Activated effector memory CD4-positive, alpha-beta T cell treated with anti-CD3 and anti-CD28 coated beads, Interleukin-2, amount 50 U/mL, for 16 hours (primary cell): ENCODE measurements around the gene SEC16A.
A peak's percentile ranks its signal among the peaks of the same experiment; 100 is the strongest.
"Not testable (repeated sequence)": the region's sequence is repeated elsewhere in the genome, so short reads cannot be mapped to it uniquely, and the experiment has no call there.

Experiments used
- DNase-seq: peaks from one replicate; pipeline ENCODE4 v3.0.0-alpha.2; 2020

SEC16A gene

DNA sequence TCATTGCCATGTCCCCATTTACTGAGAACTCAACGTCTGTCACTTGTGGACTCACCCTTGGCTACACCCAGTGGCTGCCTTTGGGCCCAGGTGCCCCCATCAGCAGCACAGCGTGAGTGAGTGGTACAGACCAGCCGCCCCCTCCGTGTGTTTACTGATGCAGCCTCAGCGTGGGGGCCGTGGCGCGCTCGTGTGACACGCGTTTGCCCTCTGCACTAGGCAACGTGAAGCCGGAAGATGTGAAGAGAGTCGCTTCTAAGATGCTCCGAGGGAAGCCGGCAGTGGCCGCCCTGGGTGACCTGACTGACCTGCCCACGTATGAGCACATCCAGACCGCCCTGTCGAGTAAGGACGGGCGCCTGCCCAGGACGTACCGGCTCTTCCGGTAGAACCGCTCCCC is 60.0 kb downstream of the SEC16A start:
- DNase-seq = no peak

DNA sequence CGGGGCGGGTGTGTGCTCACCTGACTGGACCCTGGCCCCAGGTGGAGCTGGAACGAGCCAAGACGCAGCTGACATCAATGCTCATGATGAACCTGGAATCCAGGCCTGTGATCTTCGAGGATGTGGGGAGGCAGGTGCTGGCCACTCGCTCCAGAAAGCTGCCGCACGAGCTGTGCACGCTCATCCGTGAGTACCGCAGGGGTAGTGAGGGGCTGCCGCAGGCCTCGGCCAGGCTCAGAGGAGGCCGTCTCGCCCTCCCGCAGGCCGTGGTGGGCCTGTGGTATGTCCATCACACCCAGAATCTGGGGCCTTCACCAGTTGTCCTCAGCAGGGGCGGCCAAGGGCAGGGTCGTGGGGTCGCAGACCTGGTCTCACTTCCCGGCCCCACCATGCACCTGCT is 61.0 kb downstream of the SEC16A start:
- no peak for DNase-seq

DNA sequence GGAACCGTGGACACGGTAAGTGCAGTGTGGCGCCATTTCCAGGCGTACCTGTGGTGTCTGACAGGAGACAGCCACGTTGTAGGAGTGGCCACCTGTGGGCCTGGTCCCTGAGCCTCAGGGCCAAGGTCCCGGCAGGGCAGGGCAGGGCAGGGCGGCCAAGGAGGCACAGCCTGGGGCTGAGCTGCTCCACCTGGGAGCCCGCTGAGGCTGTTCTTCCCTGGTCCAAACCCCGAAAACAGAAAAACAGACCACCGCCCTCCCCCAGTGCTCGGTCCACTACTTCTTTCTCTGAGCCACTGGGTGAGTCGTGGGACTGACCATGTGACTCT is 63.8 kb downstream of the SEC16A start:
- DNase-seq = no peak

DNA sequence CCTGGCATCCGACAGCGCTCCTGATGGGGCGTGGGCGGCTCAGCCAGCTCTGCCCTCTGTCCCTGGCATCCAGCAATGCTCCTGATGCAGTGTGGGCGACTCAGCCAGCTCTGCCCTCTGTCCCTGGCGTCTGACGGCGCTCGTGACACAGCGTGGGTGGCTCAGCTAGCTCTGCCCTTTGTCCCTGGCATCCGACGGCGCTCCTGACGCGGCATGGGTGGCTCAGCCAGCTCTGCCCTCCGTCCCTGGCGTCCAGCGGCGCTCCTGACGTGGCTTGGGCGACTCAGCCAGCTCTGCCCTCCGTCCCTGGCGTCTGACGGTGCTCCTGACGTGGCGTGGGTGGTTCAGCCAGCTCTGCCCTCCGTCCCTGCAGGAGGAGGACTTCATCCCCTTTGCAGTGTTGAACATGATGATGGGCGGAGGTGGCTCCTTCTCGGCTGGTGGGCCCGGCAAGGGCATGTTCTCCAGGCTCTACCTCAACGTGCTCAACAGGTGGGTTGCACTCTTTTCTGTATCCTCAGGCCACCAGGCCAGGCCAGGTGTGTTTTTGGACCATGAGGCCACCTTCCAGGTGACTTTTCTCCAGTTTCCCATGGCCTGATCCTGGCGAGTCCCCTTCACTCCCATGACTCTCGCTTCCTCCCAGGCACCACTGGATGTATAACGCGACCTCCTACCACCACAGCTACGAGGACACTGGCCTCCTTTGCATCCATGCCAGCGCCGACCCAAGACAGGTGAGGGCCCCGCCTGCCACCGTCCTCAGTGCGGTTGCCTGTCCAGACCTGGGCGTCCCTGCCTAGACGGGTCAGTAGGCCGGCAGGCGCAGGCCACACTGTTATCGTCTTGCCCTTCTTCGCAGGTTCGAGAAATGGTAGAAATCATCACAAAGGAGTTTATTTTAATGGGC is 64.4 kb downstream of the SEC16A start:
- no peak for DNase-seq

GRCh38 chr9:136416914-136417313 is 65.9 kb downstream of the SEC16A start:
- no peak for DNase-seq

DNA sequence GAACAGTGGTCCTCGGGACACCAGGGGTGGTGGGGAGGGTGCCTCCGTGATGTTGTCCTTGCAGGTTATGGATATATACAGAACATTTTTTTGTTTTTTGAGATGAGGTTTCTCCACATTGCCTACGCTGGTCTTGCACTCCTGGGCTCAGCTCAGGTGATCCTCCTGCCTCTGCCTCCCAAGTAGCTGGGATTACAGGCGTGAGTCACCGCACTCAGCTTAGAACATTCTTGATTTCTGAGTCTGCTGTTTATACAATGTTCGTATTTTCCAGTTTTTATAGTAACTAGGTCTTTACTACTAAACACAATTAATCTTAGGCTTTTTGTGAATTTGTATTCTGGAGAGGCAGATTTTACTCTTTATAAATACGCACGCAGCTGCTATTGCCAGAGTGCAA is 66.4 kb downstream of the SEC16A start:
- no peak for DNase-seq

- DNase-seq = no peak
Measured at GRCh38 chr9:136412962-136413361, 69.9 kb downstream of the SEC16A start.

DNA sequence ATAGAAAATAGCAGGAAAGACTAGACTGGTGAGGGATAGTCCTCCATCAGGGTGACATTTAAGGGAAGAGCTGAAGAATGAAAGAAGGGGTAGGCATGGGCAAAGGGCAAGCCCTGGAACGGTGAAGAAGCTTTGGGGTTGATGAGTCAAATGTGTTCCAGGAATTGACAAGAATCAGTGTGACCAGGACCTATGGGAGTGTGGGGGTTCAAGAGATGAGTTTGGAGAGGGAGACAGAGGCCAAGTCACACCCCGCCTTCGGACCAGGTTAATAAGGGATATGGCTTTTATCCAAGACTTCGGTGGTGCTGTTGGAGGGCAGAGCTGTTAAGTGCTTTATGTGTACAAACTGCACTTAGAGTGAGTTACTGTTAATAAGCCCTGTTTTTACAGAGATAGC is 71.5 kb downstream of the SEC16A start:
- DNase-seq = no peak

GRCh38 chr9:136410500-136411287 is 72.1 kb downstream of the SEC16A start, which contains the start of the genes ENTR1 and PMPCA:
ENTR1 (minus strand) TSS chr9:136410614; CDS start chr9:136410397, 217 bp downstream.
PMPCA (plus strand) TSS chr9:136410658; CDS start chr9:136410669, 11 bp downstream.
- peak; percentile 98 for DNase-seq

GRCh38 chr9:136409557-136410455 is 73.0 kb downstream of the SEC16A start:
- peak; percentile 78 for DNase-seq

- DNase-seq = no peak
Measured at GRCh38 chr9:136407911-136408310, 74.9 kb downstream of the SEC16A start.

- DNase-seq = not testable (repeated sequence)
Measured at GRCh38 chr9:136407061-136407460, 75.8 kb downstream of the SEC16A start.

DNA sequence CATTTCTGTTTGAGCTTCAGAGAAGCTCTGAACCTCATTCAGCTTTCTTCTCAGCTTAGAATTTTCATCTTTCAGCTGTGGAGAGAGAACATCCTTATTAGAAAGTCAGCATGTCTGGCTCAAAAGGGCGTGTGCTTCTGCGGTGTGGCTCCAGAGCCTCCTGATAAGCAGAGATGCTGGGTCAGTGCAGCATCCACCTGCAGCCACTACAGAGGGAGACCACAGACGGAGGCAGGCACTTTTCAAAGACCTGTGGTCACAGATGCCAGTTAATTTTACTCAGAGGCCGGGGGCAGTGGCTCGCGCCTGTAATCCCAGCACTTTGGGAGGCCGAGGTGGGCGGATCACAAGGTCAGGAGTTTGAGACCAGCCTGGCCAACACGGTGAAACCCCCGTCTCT is 76.9 kb downstream of the SEC16A start:
- DNase-seq = not testable (repeated sequence)

DNA sequence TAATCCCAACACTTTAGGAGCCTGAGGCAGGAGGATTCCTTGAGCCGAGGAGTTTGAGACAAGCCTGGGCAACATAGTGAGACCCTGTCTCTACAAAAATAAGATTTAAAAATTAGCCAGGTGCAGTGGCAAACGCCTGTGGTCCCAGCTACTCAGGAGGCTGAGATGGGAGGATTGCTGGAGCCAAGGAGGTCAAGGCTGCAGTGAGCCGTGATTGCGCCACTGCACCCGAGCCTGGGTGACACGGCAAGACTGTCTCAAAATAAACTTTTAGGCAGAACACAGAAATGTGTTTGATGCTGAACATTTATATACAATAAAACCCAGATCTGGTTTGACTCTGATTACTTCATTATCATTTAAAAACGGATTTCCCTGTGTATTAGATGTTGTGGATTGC is 77.4 kb downstream of the SEC16A start:
- DNase-seq = no peak

GRCh38 chr9:136404801-136405136 is 78.1 kb downstream of the SEC16A start:
- DNase-seq = peak; percentile 71

DNA sequence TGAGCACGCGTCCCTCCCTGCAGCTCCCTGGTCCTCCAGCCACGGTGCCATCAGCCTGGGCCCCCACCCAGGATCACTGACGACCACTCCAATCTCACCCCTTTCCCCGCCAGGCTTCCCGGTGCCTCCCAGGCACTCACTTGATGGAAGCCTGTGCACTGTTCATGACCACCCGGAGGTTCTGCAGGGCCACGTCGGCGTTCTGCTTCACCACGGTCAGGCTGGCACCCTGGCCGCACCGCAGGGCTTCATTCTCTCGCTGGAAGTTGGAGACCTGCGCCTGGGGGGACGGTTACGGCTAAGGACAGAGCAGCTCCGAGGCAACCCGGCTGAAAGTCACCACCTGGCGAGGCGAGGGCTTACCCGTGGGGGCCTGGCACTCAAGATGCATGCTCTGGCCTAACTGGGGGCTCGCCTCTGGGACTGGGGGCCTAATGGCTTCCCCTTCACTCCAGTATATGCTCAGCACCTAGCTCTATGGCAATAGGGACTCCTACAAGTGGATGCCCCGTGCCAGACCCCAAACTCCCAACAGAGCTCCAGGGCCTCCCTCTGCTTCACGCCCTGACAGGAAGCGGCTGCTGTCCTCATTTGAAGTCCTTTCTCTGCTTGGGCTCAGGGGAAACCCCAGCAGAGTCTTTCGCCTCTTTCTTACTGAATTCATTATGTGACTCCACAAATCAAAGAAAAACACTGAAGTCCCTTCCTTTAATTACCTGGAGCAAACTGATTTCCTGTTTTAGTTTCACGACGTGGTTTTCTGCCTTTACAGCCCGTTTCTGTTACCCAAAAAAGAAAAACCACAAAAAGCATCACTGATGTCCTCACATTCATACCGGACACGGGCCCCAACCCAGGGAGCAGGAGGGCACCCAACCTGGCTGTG is 78.7 kb downstream of the SEC16A start:
- peak; percentile 83 for DNase-seq

DNA sequence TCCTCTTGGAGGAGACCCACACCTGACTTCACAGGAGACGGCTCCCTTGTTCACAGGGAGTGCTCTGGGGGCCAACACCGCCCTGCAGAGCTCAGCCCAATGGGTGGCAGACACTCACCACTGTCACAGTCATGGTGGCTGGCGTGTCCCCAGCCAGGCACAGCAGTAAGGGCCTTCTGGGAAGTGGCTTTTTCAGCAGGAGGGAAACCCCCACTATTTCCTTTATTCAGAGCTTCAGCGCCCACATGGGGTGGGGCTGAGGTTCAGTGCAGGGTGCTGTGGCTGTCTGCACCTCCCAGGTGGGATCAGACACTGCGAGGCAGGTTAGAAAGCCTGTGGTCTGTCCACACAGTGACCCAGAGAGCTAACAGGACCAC is 79.3 kb downstream of the SEC16A start:
- DNase-seq = peak; percentile 92

- no peak for DNase-seq
Measured at GRCh38 chr9:136402067-136402466, 80.8 kb downstream of the SEC16A start.

DNA sequence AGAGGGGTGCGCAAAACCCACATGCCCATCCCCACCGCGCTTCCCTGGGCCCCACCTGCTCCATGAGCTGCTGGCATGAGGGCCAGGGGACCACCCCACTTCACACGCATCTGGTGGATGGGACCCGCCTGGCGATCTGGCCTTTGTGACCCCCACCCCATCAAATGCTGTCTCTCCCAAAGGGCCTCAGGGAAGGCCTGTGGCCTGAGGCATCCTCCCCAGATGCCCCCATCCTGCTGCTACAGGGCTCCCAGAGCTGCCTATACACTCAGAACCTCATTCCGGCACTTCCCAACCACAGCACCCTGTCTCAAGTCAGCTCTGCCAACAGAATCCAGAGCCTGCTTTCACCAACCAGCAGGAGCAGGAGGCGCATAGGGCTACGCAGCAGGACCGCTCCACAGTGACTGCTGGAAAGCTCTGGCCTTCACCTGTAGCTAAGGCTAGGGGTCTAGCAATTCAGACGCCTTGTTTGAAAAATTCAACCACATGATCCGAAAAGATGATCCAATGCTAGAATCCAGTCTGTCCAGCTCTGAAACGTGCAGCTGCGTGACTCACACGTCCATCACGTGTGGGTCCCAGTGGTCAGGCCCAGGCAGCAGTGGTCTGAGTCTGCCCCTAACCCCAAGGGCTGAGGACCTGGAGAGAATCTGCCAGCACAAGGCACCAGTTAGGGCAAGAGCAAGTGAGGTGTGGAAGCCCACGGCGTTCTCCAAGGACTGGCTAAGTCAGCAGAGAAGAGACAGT is 81.5 kb downstream of the SEC16A start:
- DNase-seq = no peak

DNA sequence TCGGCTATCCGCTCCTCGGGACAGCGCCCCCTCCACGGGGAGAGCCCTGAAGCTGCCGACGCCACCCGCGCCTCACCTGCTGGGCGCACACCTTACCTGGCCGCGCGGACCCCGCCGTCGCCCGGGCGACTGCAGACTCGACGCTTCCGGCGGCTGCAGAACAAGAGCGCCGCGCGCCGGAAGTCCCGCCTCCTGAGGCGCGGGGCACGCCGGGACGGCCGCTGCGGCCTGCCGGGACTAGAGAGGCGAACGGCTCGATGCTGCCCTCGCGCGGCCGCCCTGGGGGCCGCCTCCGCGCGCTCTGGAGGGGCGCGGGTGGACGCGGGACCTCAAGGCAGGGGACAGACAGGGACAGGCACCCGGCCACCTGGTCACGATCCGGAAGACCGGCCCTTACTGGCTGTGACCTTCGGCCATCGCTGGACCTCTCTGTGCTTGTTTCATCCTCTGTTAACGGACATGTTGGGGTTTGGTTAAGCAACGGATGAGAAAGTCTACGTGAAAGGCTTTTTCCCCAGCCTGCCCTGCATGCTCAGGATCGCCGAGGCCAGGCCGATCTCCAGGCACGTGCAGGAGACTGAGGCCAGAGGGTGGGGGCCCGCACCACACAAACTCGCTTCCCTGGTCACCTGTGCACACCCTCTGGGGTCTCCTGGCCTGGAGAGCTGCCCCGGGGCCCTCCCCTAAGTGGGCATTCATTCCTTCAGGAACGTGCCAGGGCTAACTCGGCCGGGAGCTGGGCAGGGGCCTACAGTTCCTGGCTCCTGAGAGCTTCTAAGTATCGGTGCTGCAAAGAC is 82.6 kb downstream of the SEC16A start, which contains the start of gene SNAPC4:
SNAPC4 (minus strand) TSS at position 133 of the 797 bp plus-strand sequence. CDS start 1,742 bp downstream, outside the sequence.
- peak; percentile 95 for DNase-seq
